Hepatocyte (in vitro differentiated cells): Measurements from ENCODE around the gene TFIP11. TPM values are rescaled to one million over a fixed set of nuclear protein-coding genes. Genes with fewer than 3 reads are reported as not detected.
A peak's percentile ranks its signal among the peaks of the same experiment; 100 is the strongest.

Experiments
- DNase-seq: peaks from one replicate; pipeline ENCODE4 v3.0.0-alpha.2; 2016; ENCODE audit warnings: low spot score
- H2AFZ ChIP-seq: fragments of 200-600 bp; sonication (generic); 2 replicates; pipeline ENCODE4 v1.6.0; 2016; ENCODE audit warnings: antibody characterized with exemption, mild to moderate bottlenecking
- H3K27ac ChIP-seq: fragments of 200-600 bp; sonication (generic); 2 replicates; pipeline ENCODE4 v1.5.1; 2016; ENCODE audit warnings: mild to moderate bottlenecking
- H3K27me3 ChIP-seq: fragments of 200-600 bp; sonication (generic); 2 replicates; pipeline ENCODE4 v1.6.1; 2016
- H3K36me3 ChIP-seq: fragments of 200-600 bp; sonication (generic); replicated peaks from 2 replicates; pipeline ENCODE4 v1.5.1; 2016; ENCODE audit warnings: low read depth; ENCODE audit not compliant: insufficient read depth
- H3K4me1 ChIP-seq: fragments of 200-600 bp; sonication (generic); 2 replicates; pipeline ENCODE4 v1.5.1; 2016; ENCODE audit warnings: mild to moderate bottlenecking, moderate library complexity; ENCODE audit not compliant: insufficient read depth
- H3K4me2 ChIP-seq: fragments of 200-600 bp; sonication (generic); 2 replicates; pipeline ENCODE4 v1.6.0; 2016
- H3K4me3 ChIP-seq: fragments of 200-600 bp; sonication (generic); 2 replicates; pipeline ENCODE4 v1.5.1; 2016; ENCODE audit warnings: mild to moderate bottlenecking
- H3K79me2 ChIP-seq: fragments of 200-600 bp; sonication (generic); 2 replicates; pipeline ENCODE4 v1.6.0; 2017; ENCODE audit warnings: mild to moderate bottlenecking
- H3K9me2 ChIP-seq: fragments of 200-600 bp; sonication (generic); replicated peaks from 2 replicates; pipeline ENCODE4 v1.6.0; 2017; ENCODE audit warnings: mild to moderate bottlenecking; ENCODE audit not compliant: insufficient read depth
- H3K9me3 ChIP-seq: fragments of 200-600 bp; sonication (generic); 2 replicates; pipeline ENCODE4 v1.5.1; 2016; ENCODE audit warnings: low read depth, mild to moderate bottlenecking
- H4K20me1 ChIP-seq: fragments of 200-600 bp; sonication (generic); 2 replicates; pipeline ENCODE4 v1.6.0; 2016; ENCODE audit warnings: mild to moderate bottlenecking; ENCODE audit not compliant: insufficient read depth, poor library complexity, severe bottlenecking
- CTCF ChIP-seq: fragments of 200-600 bp; sonication (generic); IDR thresholded peaks from 2 replicates; pipeline ENCODE4 v1.5.1; 2016; ENCODE audit warnings: antibody characterized with exemption, mild to moderate bottlenecking; ENCODE audit not compliant: poor library complexity
- EZH2 ChIP-seq: fragments of 200-600 bp; sonication (generic); IDR thresholded peaks from 2 replicates; pipeline ENCODE4 v1.6.1; 2016; ENCODE audit warnings: antibody characterized with exemption, mild to moderate bottlenecking, borderline replicate concordance
- EZH2phosphoT487 ChIP-seq: fragments of 200-600 bp; sonication (generic); IDR thresholded peaks from one replicate; pipeline ENCODE4 v1.6.1; 2018; ENCODE audit warnings: antibody characterized with exemption, mild to moderate bottlenecking, low read depth, moderate library complexity; ENCODE audit not compliant: unreplicated experiment, severe bottlenecking
- WGBS: methylation state at CpG from one replicate; pipeline ENCODE4 v1.1.6; 2016; ENCODE audit warnings: low lambda C conversion rate; ENCODE audit errors: missing lambda C conversion rate; 5-methylcytosine and 5-hydroxymethylcytosine counted together
- polyA plus RNA-seq: library from polyadenylated mRNA; unstranded; fragments of >200 nt; fragmentation: Nextera tagmentation; extraction: Ambion mirVana; gene quantifications from 2 replicates; pipeline ENCODE4 v1.2.1, GENCODE V29; 2016
- total RNA-seq: library from RNA; depleted of rRNA; stranded (reverse); fragments of >200 nt; gene quantifications from 2 replicates; pipeline ENCODE4 v1.2.3, GENCODE V29; 2014

The TFIP11 gene
- total and polyA plus RNA-seq, 2 experiments from 2014 or later, result 19.6 to 21.3 TPM

- no peak for DNase-seq
- Histone ChIP-seq H3K4me3 (no peak overlapping the region), H3K27ac (peak overlapping the region; percentile 61), H4K20me1 (no peaks in the 10 kb centered on the region), H3K9me3 (no peaks in the 10 kb centered on the region), H3K4me1 (peaks cover 9% of the 10 kb centered on the region), H3K9me2 (no peaks in the 10 kb centered on the region), H3K27me3 (no peaks in the 10 kb centered on the region), H2AFZ (no peak overlapping the region), H3K4me2 (peak overlapping the region; percentile 91), H3K36me3 (no peaks in the 10 kb centered on the region), H3K79me2 (peaks cover 28% of the 10 kb centered on the region)
- no peak for TF ChIP-seq EZH2phosphoT487
- TF ChIP-seq CTCF, result no peak
- no peak for TF ChIP-seq EZH2
- 47% methylated on average over 1 of the region's 1 CpG for WGBS
Measured at GRCh38 chr22:26513838-26514237, 1.6 kb upstream of the TFIP11 start.

GRCh38 chr22:26508148-26508547 lies 4.1 kb downstream of the TFIP11 start:
- no peaks in the 10 kb centered on the region for H3K27me3 ChIP-seq
- H3K36me3 ChIP-seq, result no peaks in the 10 kb centered on the region
- TF ChIP-seq EZH2 (no peak), CTCF (no peak), EZH2phosphoT487 (no peak)
- H3K9me3 ChIP-seq, result no peaks in the 10 kb centered on the region
- no peak overlapping the region for H3K27ac ChIP-seq
- H3K79me2 ChIP-seq, result peaks cover 22% of the 10 kb centered on the region
- no peak for DNase-seq
- H4K20me1 ChIP-seq, result no peaks in the 10 kb centered on the region
- peaks cover 4% of the 10 kb centered on the region for H3K4me1 ChIP-seq
- no peak overlapping the region for H2AFZ ChIP-seq
- no peaks in the 10 kb centered on the region for H3K9me2 ChIP-seq
- H3K4me3 ChIP-seq, result no peak overlapping the region
- no peak overlapping the region for H3K4me2 ChIP-seq

- H3K27ac ChIP-seq, result no peak overlapping the region
- no peaks in the 10 kb centered on the region for H3K9me3 ChIP-seq
- no peak overlapping the region for H3K4me3 ChIP-seq
- no peak for DNase-seq
- no peaks in the 10 kb centered on the region for H3K27me3 ChIP-seq
- no peaks in the 10 kb centered on the region for H3K36me3 ChIP-seq
- no peaks in the 10 kb centered on the region for H4K20me1 ChIP-seq
- H2AFZ ChIP-seq, result no peak overlapping the region
- H3K4me1 ChIP-seq, result no peaks in the 10 kb centered on the region
- 70% methylated on average over 1 of the region's 1 CpG for WGBS
- no peaks in the 10 kb centered on the region for H3K79me2 ChIP-seq
- no peaks in the 10 kb centered on the region for H3K9me2 ChIP-seq
- TF ChIP-seq CTCF, result no peak
- no peak for TF ChIP-seq EZH2
- no peak for TF ChIP-seq EZH2phosphoT487
- no peak overlapping the region for H3K4me2 ChIP-seq
Measured at GRCh38 chr22:26503758-26504157, 8.5 kb downstream of the TFIP11 start.
